H9 (cell line): ENCODE results near the gene SLC22A12. TPM values are rescaled to one million over a fixed set of nuclear protein-coding genes. Genes with fewer than 3 reads are reported as not detected.

ENCODE experiments used
- DNase-seq: peaks from one replicate; pipeline ENCODE4 v3.0.0-alpha.2; 2017
- H2AFZ ChIP-seq: one replicate; pipeline ENCODE4 v1.6.1; 2013; ENCODE audit warnings: mild to moderate bottlenecking, low read length, control low read depth, moderate library complexity
- H2AK5ac ChIP-seq: 2 replicates; pipeline ENCODE4 v1.6.1; 2013; ENCODE audit warnings: low read length, control low read depth, mixed read lengths; ENCODE audit not compliant: insufficient read length
- H2BK120ac ChIP-seq: one replicate; pipeline ENCODE4 v1.6.1; 2013; ENCODE audit warnings: low read depth, mild to moderate bottlenecking, low read length, control low read depth, inconsistent platforms; ENCODE audit not compliant: poor library complexity, severe bottlenecking
- H2BK12ac ChIP-seq: 2 replicates; pipeline ENCODE4 v1.6.1; 2013; ENCODE audit warnings: low read length, control low read depth, mixed read lengths, low read depth; ENCODE audit not compliant: insufficient read length
- H2BK15ac ChIP-seq: 2 replicates; pipeline ENCODE4 v1.6.1; 2013; ENCODE audit warnings: low read depth, low read length, control low read depth
- H2BK20ac ChIP-seq: one replicate; pipeline ENCODE4 v1.6.1; 2013; ENCODE audit warnings: low read depth, mild to moderate bottlenecking, low read length, control low read depth, inconsistent platforms; ENCODE audit not compliant: poor library complexity, severe bottlenecking
- H2BK5ac ChIP-seq: 2 replicates; pipeline ENCODE4 v1.6.1; 2013; ENCODE audit warnings: low read length, control low read depth, mixed read lengths; ENCODE audit not compliant: insufficient read length
- H3K14ac ChIP-seq: 2 replicates; pipeline ENCODE4 v1.6.1; 2013; ENCODE audit warnings: low read length, control low read depth; ENCODE audit not compliant: insufficient read depth
- H3K18ac ChIP-seq: 2 replicates; pipeline ENCODE4 v1.6.1; 2013; ENCODE audit warnings: low read depth, mild to moderate bottlenecking, mixed read lengths, low read length, control low read depth; ENCODE audit not compliant: insufficient read length
- H3K23ac ChIP-seq: 2 replicates; pipeline ENCODE4 v1.6.1; 2013; ENCODE audit warnings: low read length, control low read depth, mixed read lengths, low read depth; ENCODE audit not compliant: insufficient read length
- H3K23me2 ChIP-seq: 2 replicates; pipeline ENCODE4 v1.6.1; 2013; ENCODE audit warnings: low read depth, mild to moderate bottlenecking, mixed read lengths, low read length, control low read depth; ENCODE audit not compliant: insufficient read length, poor library complexity, severe bottlenecking
- H3K27ac ChIP-seq: 2 replicates; pipeline ENCODE4 v1.5.1; 2013; ENCODE audit warnings: low read length, control low read depth, mixed read lengths, low read depth; ENCODE audit not compliant: insufficient read length
- H3K27me3 ChIP-seq: 2 replicates; pipeline ENCODE4 v1.6.1; 2013; ENCODE audit warnings: low read length, control low read depth, inconsistent platforms; ENCODE audit not compliant: insufficient read depth
- H3K4ac ChIP-seq: 2 replicates; pipeline ENCODE4 v1.6.1; 2013; ENCODE audit warnings: low read depth, mild to moderate bottlenecking, control low read depth, inconsistent platforms, low read length, moderate library complexity
- H3K4me1 ChIP-seq: 2 replicates; pipeline ENCODE4 v1.6.1; 2013; ENCODE audit warnings: low read length, control low read depth, inconsistent platforms; ENCODE audit not compliant: insufficient read depth
- H3K4me2 ChIP-seq: 2 replicates; pipeline ENCODE4 v1.6.1; 2013; ENCODE audit warnings: low read length, control low read depth, mixed read lengths; ENCODE audit not compliant: insufficient read length, insufficient read depth
- H3K56ac ChIP-seq: 2 replicates; pipeline ENCODE4 v1.6.1; 2013; ENCODE audit warnings: low read depth, mild to moderate bottlenecking, mixed read lengths, low read length, control low read depth; ENCODE audit not compliant: insufficient read length
- H3K79me1 ChIP-seq: 2 replicates; pipeline ENCODE4 v1.6.1; 2013; ENCODE audit warnings: low read depth, mild to moderate bottlenecking, moderate library complexity, low read length, control low read depth, inconsistent platforms; ENCODE audit not compliant: insufficient read depth, poor library complexity, severe bottlenecking
- H3K79me2 ChIP-seq: 2 replicates; pipeline ENCODE4 v1.6.1; 2013; ENCODE audit warnings: low read length, control low read depth, inconsistent platforms; ENCODE audit not compliant: insufficient read depth
- H3K9ac ChIP-seq: 2 replicates; pipeline ENCODE4 v1.6.1; 2013; ENCODE audit warnings: low read length, control low read depth, mixed read lengths; ENCODE audit not compliant: insufficient read length; ENCODE audit errors: extremely low read depth
- H3K9me3 ChIP-seq: one replicate; pipeline ENCODE4 v1.6.1; 2013; ENCODE audit warnings: low read depth, low read length, inconsistent platforms; ENCODE audit not compliant: control insufficient read depth
- H3T11ph ChIP-seq: one replicate; pipeline ENCODE4 v1.6.1; 2013; ENCODE audit warnings: mild to moderate bottlenecking, low read length, control low read depth, inconsistent platforms
- H4K20me1 ChIP-seq: one replicate; pipeline ENCODE4 v1.6.1; 2013; ENCODE audit not compliant: control insufficient read depth, insufficient read length, insufficient read depth
- H4K5ac ChIP-seq: 2 replicates; pipeline ENCODE4 v1.6.1; 2013; ENCODE audit warnings: low read depth, mild to moderate bottlenecking, mixed read lengths, low read length, control low read depth; ENCODE audit not compliant: insufficient read length
- H4K8ac ChIP-seq: replicated peaks from 2 replicates; pipeline ENCODE4 v1.6.1; 2013; ENCODE audit warnings: low read length, control low read depth, mixed read lengths, low read depth; ENCODE audit not compliant: insufficient read length
- H4K91ac ChIP-seq: 2 replicates; pipeline ENCODE4 v1.6.1; 2013; ENCODE audit warnings: low read depth, mild to moderate bottlenecking, moderate library complexity, mixed read lengths, low read length, control low read depth; ENCODE audit not compliant: insufficient read length
- H3K27ac Mint-ChIP-seq, 3 experiments: 2 replicates in 2 of 3; 3 replicates in 1 of 3; pipeline ENCODE4 v1.8.0; 2020 to 2021; ENCODE audit warnings: mixed read lengths in 3 of 3, mild to moderate bottlenecking in 1 of 3, moderate library complexity in 1 of 3
- H3K27me3 Mint-ChIP-seq: 2 replicates; pipeline ENCODE4 v1.8.0; 2021; ENCODE audit warnings: low read depth, mild to moderate bottlenecking, moderate library complexity, mixed read lengths
- H3K36me3 Mint-ChIP-seq, 3 experiments: 2 replicates in 2 of 3; 3 replicates in 1 of 3; pipeline ENCODE4 v1.8.0; 2020 to 2021; ENCODE audit warnings: low read depth in 3 of 3, mixed read lengths in 3 of 3; ENCODE audit not compliant: insufficient read depth in 1 of 3
- H3K4me1 Mint-ChIP-seq, 2 experiments: 2 replicates each; pipeline ENCODE4 v1.8.0; 2020; ENCODE audit warnings: mixed read lengths in 2 of 2
- H3K4me3 Mint-ChIP-seq, 2 experiments: 2 replicates in 1 of 2; 3 replicates in 1 of 2; pipeline ENCODE4 v1.8.0; 2020 to 2021; ENCODE audit warnings: mild to moderate bottlenecking in 2 of 2, mixed read lengths in 2 of 2, moderate library complexity in 1 of 2
- H3K9me3 Mint-ChIP-seq, 2 experiments: 2 replicates in 1 of 2; 3 replicates in 1 of 2; pipeline ENCODE4 v1.8.0; 2020; ENCODE audit warnings: mild to moderate bottlenecking in 2 of 2, mixed read lengths in 2 of 2, moderate library complexity in 1 of 2
- CTCF ChIP-seq: fragments of 200-600 bp; sonication (generic); conservative IDR thresholded peaks from 3 replicates; pipeline ENCODE4 v1.8.0; 2021; ENCODE audit warnings: antibody characterized with exemption, mild to moderate bottlenecking
- WGBS: extraction: QIAGEN DNeasy Blood & Tissue Kit; methylation state at CpG from one replicate; pipeline ENCODE4 v1.1.7; 2013; ENCODE audit warnings: missing lambda C conversion rate, low lambda C conversion rate, mixed read lengths; ENCODE audit not compliant: insufficient read length; ENCODE audit errors: extremely low coverage; 5-methylcytosine and 5-hydroxymethylcytosine counted together
- total RNA-seq: library from RNA; stranded (reverse); gene quantifications from 2 replicates; pipeline ENCODE4 v1.2.1, GENCODE V29; 2021

Gene SLC22A12
- total RNA-seq, 1 experiment from 2014 or later: not detected

- Histone ChIP-seq H2AK5ac (no peak overlapping the region), H3K14ac (peak overlapping the region; percentile 80), H3K4ac (no peak overlapping the region), H2BK15ac (no peak overlapping the region), H4K5ac (peak overlapping the region; percentile 13), H3K4me1 (no peaks in the 10 kb centered on the region; the same call in 1 of the 2 replicates), H2BK12ac (no peak overlapping the region), H3K56ac (no peak overlapping the region), H2AFZ (no peak overlapping the region), H4K8ac (no peak overlapping the region), H3K9me3 (no peaks in the 10 kb centered on the region), H3K23me2 (peaks cover 5% of the 10 kb centered on the region), H3T11ph (no peak overlapping the region), H3K18ac (peak overlapping the region; percentile 53), H3K9ac (no peak overlapping the region), H3K79me2 (no peaks in the 10 kb centered on the region), H2BK5ac (no peak overlapping the region), H3K4me2 (no peak overlapping the region), H2BK120ac (no peak overlapping the region), H3K23ac (no peak overlapping the region), H3K79me1 (no peaks in the 10 kb centered on the region), H4K91ac (no peak overlapping the region), H3K27me3 (no peaks in the 10 kb centered on the region), H3K27ac (no peak overlapping the region), H2BK20ac (no peak overlapping the region), H4K20me1 (no peaks in the 10 kb centered on the region)
- Mint-ChIP-seq H3K36me3 (no peaks in the 10 kb centered on the region; a peak in 1 of 7 replicates), H3K4me3 (no peak overlapping the region), H3K27me3 (peaks cover 10% of the 10 kb centered on the region), H3K27ac (no peak overlapping the region), H3K4me1 (peaks cover 30 to 39% of the 10 kb centered on the region in 2 experiments), H3K9me3 (no peaks in the 10 kb centered on the region)
- peak; percentile 51 for DNase-seq
- no peak for TF ChIP-seq CTCF
- WGBS: no CpG with 5 or more reads among the region's 34 CpGs
These were observed 22.9 kb upstream of the SLC22A12 start for GRCh38 chr11:64568041-64568571.
